K562 (cell line): ENCODE results near the gene STIM1. TPM values are rescaled to one million over a fixed set of nuclear protein-coding genes. Genes with fewer than 3 reads are reported as not detected.
A peak's percentile ranks its signal among the peaks of the same experiment; 100 is the strongest.

Source experiments
- CTBP1 ChIP-seq: fragments of 450-650 bp; IDR thresholded peaks from 2 replicates; pipeline ENCODE4 v1.6.1; 2016; ENCODE audit warnings: borderline replicate concordance
- E2F8 ChIP-seq: fragments of 450-650 bp; IDR thresholded peaks from 2 replicates; pipeline ENCODE4 v1.7.1; 2018; ENCODE audit warnings: mild to moderate bottlenecking, low read depth; ENCODE audit not compliant: partially characterized antibody
- FOXA3 ChIP-seq, 2 experiments: fragments of 450-650 bp in 1 of 2; sonication (generic) in 1 of 2; formaldehyde crosslinking; IDR thresholded peaks in 1 of 2; conservative IDR thresholded peaks in 1 of 2; 2 replicates each; pipeline versions ENCODE4 v1.4.0 to v1.8.0; 2020 to 2022; ENCODE audit warnings: mild to moderate bottlenecking in 2 of 2, missing genetic modification reagents in 1 of 2
- KDM1A ChIP-seq, 2 experiments: fragments of 450-650 bp; IDR thresholded peaks; 2 replicates each; pipeline ENCODE4 v1.6.1; 2016; ENCODE audit warnings: mild to moderate bottlenecking in 2 of 2
- MAFG ChIP-seq: fragments of 450-650 bp; conservative IDR thresholded peaks from 2 replicates; pipeline ENCODE4 v1.6.1; 2016; ENCODE audit warnings: missing genetic modification characterization, missing compliant biosample characterization
- PBX2 ChIP-seq, 2 experiments: IDR thresholded peaks in 1 of 2; conservative IDR thresholded peaks in 1 of 2; 2 replicates each; pipeline ENCODE4 v1.6.1; 2016; ENCODE audit warnings: low read depth in 2 of 2, mild to moderate bottlenecking in 1 of 2, missing compliant biosample characterization in 1 of 2, missing genetic modification characterization in 1 of 2, moderate library complexity in 1 of 2
- RBM34 ChIP-seq: fragments of 200-400 bp; formaldehyde crosslinking; IDR thresholded peaks from 2 replicates; pipeline ENCODE4 v1.6.1; 2018; ENCODE audit warnings: low read length, borderline replicate concordance; ENCODE audit not compliant: insufficient read depth
- SRSF9 ChIP-seq: fragments of 200-400 bp; formaldehyde crosslinking; IDR thresholded peaks from 2 replicates; pipeline ENCODE4 v1.6.1; 2017; ENCODE audit warnings: low read depth, low read length, borderline replicate concordance
- TCF15 ChIP-seq: fragments of 250-450 bp; sonication (Bioruptor Pico); IDR thresholded peaks from 2 replicates; pipeline ENCODE4 v1.8.0; 2022; ENCODE audit warnings: moderate library complexity, mild to moderate bottlenecking, inconsistent platforms
- TCF3 ChIP-seq: sonication (generic); formaldehyde crosslinking; IDR thresholded peaks from 2 replicates; pipeline ENCODE4 v1.4.0; 2020; ENCODE audit warnings: mild to moderate bottlenecking, missing genetic modification reagents
- ZNF12 ChIP-seq: sonication (generic); formaldehyde crosslinking; IDR thresholded peaks from 2 replicates; pipeline ENCODE4 v1.4.0; 2020; ENCODE audit warnings: mild to moderate bottlenecking, missing genetic modification reagents
- ZNF121 ChIP-seq: sonication (generic); formaldehyde crosslinking; conservative IDR thresholded peaks from 2 replicates; pipeline ENCODE4 v1.8.0; 2022; ENCODE audit warnings: missing genetic modification reagents
- ZNF584 ChIP-seq: fragments of 200-800 bp; sonication (Bioruptor generic); IDR thresholded peaks from 2 replicates; pipeline ENCODE4 v1.6.1; 2016; ENCODE audit warnings: low read depth, mild to moderate bottlenecking, missing genetic modification characterization, missing compliant biosample characterization
- ZNF586 ChIP-seq: fragments of 450-650 bp; formaldehyde crosslinking; conservative IDR thresholded peaks from 2 replicates; pipeline ENCODE4 v1.4.0; 2020; ENCODE audit warnings: mild to moderate bottlenecking, moderate library complexity
- polyA plus RNA-seq, 8 experiments: library from polyadenylated mRNA; depleted of rRNA in 4 of 8; stranded (reverse) in 5 of 8; unstranded in 3 of 8; fragments of >200 nt; fragmentation: Nextera tagmentation in 2 of 8; fragmentation: Illumina TruSeq in 1 of 8; extraction: Ambion mirVana in 2 of 8; extraction: Trizol in 1 of 8; gene quantifications; 2 replicates each; pipeline versions ENCODE4 v1.2.1 to v1.2.3, GENCODE V29; 2011 to 2014; ENCODE audit warnings: inconsistent platforms in 1 of 8, missing spikeins in 1 of 8
- total RNA-seq, 7 experiments: library from RNA; depleted of rRNA in 6 of 7; stranded (reverse); fragments of >200 nt in 6 of 7; fragmentation: Illumina TruSeq in 2 of 7; extraction: Trizol in 2 of 7; gene quantifications; 2 replicates each; pipeline versions ENCODE4 v1.2.1 to v1.2.3, GENCODE V29; 2011 to 2021; ENCODE audit warnings: low replicate concordance in 1 of 7
- TF ChIP-seq, protein P1 (sequence below), 2 experiments: fragments of 450-650 bp; conservative IDR thresholded peaks; 2 replicates each; pipeline ENCODE4 v1.6.1; 2017; ENCODE audit warnings: mild to moderate bottlenecking in 2 of 2, moderate library complexity in 2 of 2
- TF ChIP-seq, protein P2 (sequence below): fragments of 450-650 bp; IDR thresholded peaks from 2 replicates; pipeline ENCODE4 v1.6.1; 2016; ENCODE audit warnings: low read depth, mild to moderate bottlenecking, moderate library complexity
- TF ChIP-seq, protein P3 (sequence below): sonication (generic); formaldehyde crosslinking; IDR thresholded peaks from 2 replicates; pipeline ENCODE4 v1.8.0; 2022; ENCODE audit warnings: mild to moderate bottlenecking, low read depth, missing genetic modification reagents

The STIM1 gene
- total and polyA plus RNA-seq, 9 of the 15 experiments (the other 6 are each of a cell fraction or from before 2014, with no cell fraction given) = 7.7 to 50.5 (median 22.5) TPM

DNA sequence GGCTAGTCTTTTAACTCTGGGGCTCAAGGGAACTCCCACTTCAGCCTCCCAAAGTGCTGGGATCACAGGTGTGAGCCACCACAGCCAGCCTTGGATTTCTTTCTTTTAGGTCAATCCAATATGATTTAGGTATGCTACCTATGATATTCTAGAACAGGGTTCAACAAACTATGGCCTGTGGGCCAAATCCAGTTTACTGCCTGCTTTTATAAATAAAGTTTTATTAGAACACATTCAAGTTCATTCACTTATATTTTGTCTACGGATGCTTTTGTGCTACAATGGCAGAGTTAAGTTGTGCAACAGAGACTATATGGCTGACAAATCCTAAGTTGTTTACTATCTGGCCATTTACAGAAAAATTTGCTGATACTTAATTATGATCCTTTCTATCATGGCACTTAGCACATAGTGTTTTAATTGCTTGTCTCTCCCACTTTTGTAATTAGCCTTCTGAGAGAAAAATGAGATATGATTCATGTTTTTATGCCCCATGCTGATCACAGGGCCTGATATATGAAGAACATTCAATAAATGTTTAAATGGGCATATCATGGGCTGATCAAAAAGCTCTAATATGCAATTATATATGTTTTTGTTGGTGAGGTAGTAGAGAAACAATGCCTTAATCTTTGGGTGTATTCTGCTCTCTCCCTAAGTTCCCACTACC, 109.6 kb downstream of the STIM1 start (continued):
- no peak for TF ChIP-seq E2F8
- no peak for TF ChIP-seq CTBP1
- no peak for TF ChIP-seq FOXA3 (CRISPR knock-in tag; conservative IDR thresholded peaks at IDR 0.05 in 1 of 2, IDR thresholded peaks at IDR 0.05 in 1 of 2)
- TF ChIP-seq RBM34 = no peak
- TF ChIP-seq ZNF586 (CRISPR knock-in tag) = no peak
- no peak for TF ChIP-seq TCF3 (CRISPR knock-in tag)
- TF ChIP-seq KDM1A (IDR thresholded peaks at IDR 0.05) = no peak
- TF ChIP-seq, protein P1, sequence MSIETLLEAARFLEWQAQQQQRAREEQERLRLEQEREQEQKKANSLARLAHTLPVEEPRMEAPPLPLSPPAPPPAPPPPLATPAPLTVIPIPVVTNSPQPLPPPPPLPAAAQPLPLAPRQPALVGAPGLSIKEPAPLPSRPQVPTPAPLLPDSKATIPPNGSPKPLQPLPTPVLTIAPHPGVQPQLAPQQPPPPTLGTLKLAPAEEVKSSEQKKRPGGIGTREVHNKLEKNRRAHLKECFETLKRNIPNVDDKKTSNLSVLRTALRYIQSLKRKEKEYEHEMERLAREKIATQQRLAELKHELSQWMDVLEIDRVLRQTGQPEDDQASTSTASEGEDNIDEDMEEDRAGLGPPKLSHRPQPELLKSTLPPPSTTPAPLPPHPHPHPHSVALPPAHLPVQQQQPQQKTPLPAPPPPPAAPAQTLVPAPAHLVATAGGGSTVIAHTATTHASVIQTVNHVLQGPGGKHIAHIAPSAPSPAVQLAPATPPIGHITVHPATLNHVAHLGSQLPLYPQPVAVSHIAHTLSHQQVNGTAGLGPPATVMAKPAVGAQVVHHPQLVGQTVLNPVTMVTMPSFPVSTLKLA (conservative IDR thresholded peaks at IDR 0.05) = no peak
- TF ChIP-seq TCF15 (CRISPR knock-in tag) = no peak
- TF ChIP-seq ZNF584 (CRISPR knock-in tag) = no peak
- peak; percentile 47; the same call in 1 of the 2 replicates for TF ChIP-seq MAFG (tag)
- TF ChIP-seq, protein P2, sequence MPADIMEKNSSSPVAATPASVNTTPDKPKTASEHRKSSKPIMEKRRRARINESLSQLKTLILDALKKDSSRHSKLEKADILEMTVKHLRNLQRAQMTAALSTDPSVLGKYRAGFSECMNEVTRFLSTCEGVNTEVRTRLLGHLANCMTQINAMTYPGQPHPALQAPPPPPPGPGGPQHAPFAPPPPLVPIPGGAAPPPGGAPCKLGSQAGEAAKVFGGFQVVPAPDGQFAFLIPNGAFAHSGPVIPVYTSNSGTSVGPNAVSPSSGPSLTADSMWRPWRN = no peak
- no peak for TF ChIP-seq ZNF12 (CRISPR knock-in tag)
- TF ChIP-seq, protein P3, sequence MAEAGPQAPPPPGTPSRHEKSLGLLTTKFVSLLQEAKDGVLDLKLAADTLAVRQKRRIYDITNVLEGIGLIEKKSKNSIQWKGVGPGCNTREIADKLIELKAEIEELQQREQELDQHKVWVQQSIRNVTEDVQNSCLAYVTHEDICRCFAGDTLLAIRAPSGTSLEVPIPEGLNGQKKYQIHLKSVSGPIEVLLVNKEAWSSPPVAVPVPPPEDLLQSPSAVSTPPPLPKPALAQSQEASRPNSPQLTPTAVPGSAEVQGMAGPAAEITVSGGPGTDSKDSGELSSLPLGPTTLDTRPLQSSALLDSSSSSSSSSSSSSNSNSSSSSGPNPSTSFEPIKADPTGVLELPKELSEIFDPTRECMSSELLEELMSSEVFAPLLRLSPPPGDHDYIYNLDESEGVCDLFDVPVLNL = no peak
- TF ChIP-seq SRSF9 = no peak
- no peak for TF ChIP-seq ZNF121 (CRISPR knock-in tag)
- no peak for TF ChIP-seq PBX2 (CRISPR knock-in tag; IDR thresholded peaks at IDR 0.05; ENCODE audit: low read depth)
- TF ChIP-seq PBX2 (tag; conservative IDR thresholded peaks at IDR 0.05; ENCODE audit: low read depth) = no peak
